SK-N-SH treated with all-trans-retinoic acid at 6 μM for 48 hours (cell line): ENCODE measurements around the gene ZNF770.

Source experiments
- ATAC-seq: fragments of 200-7000 bp; cut with Tn5 transposase; 3 replicates; pipeline ENCODE4 v1.9.1; 2020; ENCODE audit warnings: mild to moderate bottlenecking, moderate library complexity
- ARNTL ChIP-seq: fragments of 450-650 bp; formaldehyde crosslinking; IDR thresholded peaks from 2 replicates; pipeline ENCODE4 v1.5.0; 2020; ENCODE audit warnings: low read depth, mild to moderate bottlenecking, moderate library complexity, borderline replicate concordance
- BACH2 ChIP-seq: fragments of 250-450 bp; sonication (Bioruptor Pico); IDR thresholded peaks from 2 replicates; pipeline ENCODE4 v1.9.0; 2021; ENCODE audit warnings: mild to moderate bottlenecking, borderline replicate concordance
- ESRRG ChIP-seq: fragments of 250-450 bp; sonication (Bioruptor Pico); IDR thresholded peaks from 2 replicates; pipeline ENCODE4 v1.6.1; 2021; ENCODE audit warnings: mild to moderate bottlenecking
- GLIS3 ChIP-seq: fragments of 250-450 bp; sonication (Bioruptor Pico); IDR thresholded peaks from 2 replicates; pipeline ENCODE4 v1.5.0; 2020; ENCODE audit warnings: mild to moderate bottlenecking, moderate library complexity
- ISL1 ChIP-seq: fragments of 250-450 bp; sonication (Bioruptor Pico); IDR thresholded peaks from 2 replicates; pipeline ENCODE4 v2.1.2; 2022; ENCODE audit warnings: mild to moderate bottlenecking, moderate library complexity
- PATZ1 ChIP-seq: fragments of 250-450 bp; sonication (Bioruptor Pico); IDR thresholded peaks from 2 replicates; pipeline ENCODE4 v1.8.0; 2020; ENCODE audit warnings: mild to moderate bottlenecking, moderate library complexity, borderline replicate concordance
- POU6F1 ChIP-seq: fragments of 250-450 bp; sonication (Bioruptor Pico); IDR thresholded peaks from 2 replicates; pipeline ENCODE4 v1.8.0; 2021; ENCODE audit warnings: low read depth, mild to moderate bottlenecking, moderate library complexity, borderline replicate concordance
- PPARA ChIP-seq: fragments of 250-450 bp; sonication (Bioruptor Pico); IDR thresholded peaks from 2 replicates; pipeline ENCODE4 v1.5.0; 2020; ENCODE audit warnings: mild to moderate bottlenecking, borderline replicate concordance
- RARB ChIP-seq: fragments of 250-450 bp; sonication (Bioruptor Pico); IDR thresholded peaks from 2 replicates; pipeline ENCODE4 v1.8.0; 2021; ENCODE audit warnings: mild to moderate bottlenecking, moderate library complexity
- SNAI2 ChIP-seq: fragments of 250-450 bp; sonication (Bioruptor Pico); IDR thresholded peaks from 2 replicates; pipeline ENCODE4 v1.5.0; 2020; ENCODE audit warnings: mild to moderate bottlenecking, moderate library complexity
- TCF4 ChIP-seq: fragments of 250-450 bp; sonication (Bioruptor Pico); IDR thresholded peaks from 2 replicates; pipeline ENCODE4 v1.8.0; 2021; ENCODE audit warnings: mild to moderate bottlenecking, moderate library complexity, borderline replicate concordance
- TOX ChIP-seq: fragments of 250-450 bp; sonication (Bioruptor Pico); IDR thresholded peaks from 2 replicates; pipeline ENCODE4 v1.8.0; 2021; ENCODE audit warnings: mild to moderate bottlenecking, moderate library complexity, borderline replicate concordance
- TSHZ2 ChIP-seq: fragments of 250-450 bp; sonication (Bioruptor Pico); IDR thresholded peaks from 2 replicates; pipeline ENCODE4 v1.5.0; 2020; ENCODE audit warnings: mild to moderate bottlenecking, moderate library complexity
- ZC3H10 ChIP-seq: fragments of 250-450 bp; sonication (Bioruptor Pico); IDR thresholded peaks from 2 replicates; pipeline ENCODE4 v1.5.1; 2021; ENCODE audit warnings: mild to moderate bottlenecking, moderate library complexity
- ZFP3 ChIP-seq: fragments of 250-450 bp; sonication (Bioruptor Pico); IDR thresholded peaks from 2 replicates; pipeline ENCODE4 v1.5.0; 2020; ENCODE audit warnings: mild to moderate bottlenecking, moderate library complexity
- ZFP30 ChIP-seq: fragments of 450-650 bp; formaldehyde crosslinking; IDR thresholded peaks from 2 replicates; pipeline ENCODE4 v1.5.0; 2022; ENCODE audit warnings: mild to moderate bottlenecking, moderate library complexity
- ZNF565 ChIP-seq: fragments of 450-650 bp; formaldehyde crosslinking; conservative IDR thresholded peaks from 2 replicates; pipeline ENCODE4 v1.5.0; 2020; ENCODE audit warnings: low read depth, mild to moderate bottlenecking, moderate library complexity
- ZNF70 ChIP-seq: fragments of 450-650 bp; formaldehyde crosslinking; IDR thresholded peaks from 2 replicates; pipeline ENCODE4 v1.5.0; 2020; ENCODE audit warnings: mild to moderate bottlenecking, moderate library complexity
- ZNF8 ChIP-seq: fragments of 450-650 bp; formaldehyde crosslinking; IDR thresholded peaks from 2 replicates; pipeline ENCODE4 v1.5.0; 2020; ENCODE audit warnings: mild to moderate bottlenecking, moderate library complexity
- TF ChIP-seq, protein P1 (sequence below): fragments of 250-450 bp; sonication (Bioruptor Pico); IDR thresholded peaks from 2 replicates; pipeline ENCODE4 v1.5.1; 2020; ENCODE audit warnings: low read depth, mild to moderate bottlenecking, moderate library complexity
- TF ChIP-seq, protein P2 (sequence below): fragments of 250-450 bp; sonication (Bioruptor Pico); IDR thresholded peaks from 2 replicates; pipeline ENCODE4 v1.5.1; 2021; ENCODE audit warnings: mild to moderate bottlenecking, moderate library complexity

The ZNF770 gene

DNA sequence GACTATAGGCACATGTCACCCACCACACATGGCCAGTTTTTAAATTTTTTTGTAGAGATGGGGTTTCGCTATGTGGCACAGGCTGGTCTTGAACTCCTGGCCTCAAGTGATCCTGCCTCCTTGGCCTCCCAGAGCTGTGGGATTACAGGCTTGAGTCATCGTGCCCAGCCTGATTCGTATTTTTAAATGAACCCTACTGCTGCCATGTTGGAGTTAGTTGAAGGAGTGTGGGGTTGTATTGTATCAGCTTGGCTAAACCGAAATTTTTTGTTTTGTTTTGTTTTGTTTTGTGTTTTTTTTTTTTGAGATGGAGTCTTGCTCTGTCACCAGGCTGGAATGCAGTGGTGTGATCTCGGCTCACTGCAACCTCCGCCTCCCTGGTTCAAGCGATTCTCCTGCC is 11.8 kb upstream of the ZNF770 start:
- ATAC-seq = no peak
- no peak for TF ChIP-seq POU6F1 (CRISPR knock-in tag)
- TF ChIP-seq, protein P1, sequence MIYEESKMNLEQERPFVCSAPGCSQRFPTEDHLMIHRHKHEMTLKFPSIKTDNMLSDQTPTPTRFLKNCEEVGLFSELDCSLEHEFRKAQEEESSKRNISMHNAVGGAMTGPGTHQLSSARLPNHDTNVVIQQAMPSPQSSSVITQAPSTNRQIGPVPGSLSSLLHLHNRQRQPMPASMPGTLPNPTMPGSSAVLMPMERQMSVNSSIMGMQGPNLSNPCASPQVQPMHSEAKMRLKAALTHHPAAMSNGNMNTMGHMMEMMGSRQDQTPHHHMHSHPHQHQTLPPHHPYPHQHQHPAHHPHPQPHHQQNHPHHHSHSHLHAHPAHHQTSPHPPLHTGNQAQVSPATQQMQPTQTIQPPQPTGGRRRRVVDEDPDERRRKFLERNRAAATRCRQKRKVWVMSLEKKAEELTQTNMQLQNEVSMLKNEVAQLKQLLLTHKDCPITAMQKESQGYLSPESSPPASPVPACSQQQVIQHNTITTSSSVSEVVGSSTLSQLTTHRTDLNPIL (CRISPR knock-in tag) = no peak
- TF ChIP-seq PATZ1 (CRISPR knock-in tag) = no peak
- TF ChIP-seq ZC3H10 (CRISPR knock-in tag) = no peak
- no peak for TF ChIP-seq ZFP3 (CRISPR knock-in tag)

- ATAC-seq = no peak
- TF ChIP-seq ISL1 (no peak), ZNF565 (no peak), BACH2 (CRISPR knock-in tag) (no peak), ZNF8 (CRISPR knock-in tag) (no peak), TSHZ2 (CRISPR knock-in tag) (no peak), ZFP3 (CRISPR knock-in tag) (no peak), SNAI2 (CRISPR knock-in tag) (no peak), ESRRG (CRISPR knock-in tag) (no peak), PPARA (no peak), TOX (CRISPR knock-in tag) (no peak), RARB (no peak), GLIS3 (CRISPR knock-in tag) (no peak), POU6F1 (CRISPR knock-in tag) (no peak), ZFP30 (CRISPR knock-in tag) (no peak), TCF4 (CRISPR knock-in tag) (no peak), ARNTL (no peak), ZC3H10 (CRISPR knock-in tag) (no peak), ZNF70 (CRISPR knock-in tag) (no peak)
- TF ChIP-seq, protein P1 (CRISPR knock-in tag) = no peak
- TF ChIP-seq, protein P2, sequence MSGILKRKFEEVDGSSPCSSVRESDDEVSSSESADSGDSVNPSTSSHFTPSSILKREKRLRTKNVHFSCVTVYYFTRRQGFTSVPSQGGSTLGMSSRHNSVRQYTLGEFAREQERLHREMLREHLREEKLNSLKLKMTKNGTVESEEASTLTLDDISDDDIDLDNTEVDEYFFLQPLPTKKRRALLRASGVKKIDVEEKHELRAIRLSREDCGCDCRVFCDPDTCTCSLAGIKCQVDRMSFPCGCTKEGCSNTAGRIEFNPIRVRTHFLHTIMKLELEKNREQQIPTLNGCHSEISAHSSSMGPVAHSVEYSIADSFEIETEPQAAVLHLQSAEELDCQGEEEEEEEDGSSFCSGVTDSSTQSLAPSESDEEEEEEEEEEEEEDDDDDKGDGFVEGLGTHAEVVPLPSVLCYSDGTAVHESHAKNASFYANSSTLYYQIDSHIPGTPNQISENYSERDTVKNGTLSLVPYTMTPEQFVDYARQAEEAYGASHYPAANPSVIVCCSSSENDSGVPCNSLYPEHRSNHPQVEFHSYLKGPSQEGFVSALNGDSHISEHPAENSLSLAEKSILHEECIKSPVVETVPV (CRISPR knock-in tag) = no peak
Observed at GRCh38 chr15:34994925-34995324, 6.8 kb upstream of the ZNF770 start.
